HEK293 (cell line): ENCODE data around the gene MED29.

Source experiments
- CTCF ChIP-seq: fragments of 450-650 bp; formaldehyde crosslinking; IDR thresholded peaks from 2 replicates; pipeline ENCODE4 v1.5.1; 2016; ENCODE audit warnings: missing biosample characterization, missing genetic modification characterization
- KLF10 ChIP-seq: fragments of 450-650 bp; IDR thresholded peaks from 2 replicates; pipeline ENCODE4 v1.5.1; 2018; ENCODE audit warnings: missing biosample characterization, mild to moderate bottlenecking, missing genetic modification characterization
- TCF7L2 ChIP-seq: IDR thresholded peaks from 2 replicates; pipeline ENCODE4 v1.6.1; 2011; ENCODE audit warnings: low read depth, mild to moderate bottlenecking, inconsistent platforms, low read length, moderate library complexity, borderline replicate concordance
- ZBTB1 ChIP-seq: fragments of 450-650 bp; formaldehyde crosslinking; IDR thresholded peaks from 2 replicates; pipeline ENCODE4 v1.5.1; 2016; ENCODE audit warnings: missing biosample characterization, missing genetic modification characterization
- ZBTB49 ChIP-seq: fragments of 450-650 bp; formaldehyde crosslinking; IDR thresholded peaks from 2 replicates; pipeline ENCODE4 v1.5.1; 2016; ENCODE audit warnings: missing biosample characterization, missing genetic modification characterization, low read depth
- ZNF10 ChIP-seq: fragments of 450-650 bp; formaldehyde crosslinking; IDR thresholded peaks from 2 replicates; pipeline ENCODE4 v1.5.1; 2017; ENCODE audit warnings: missing biosample characterization, missing genetic modification characterization
- ZNF174 ChIP-seq: fragments of 450-650 bp; formaldehyde crosslinking; IDR thresholded peaks from 2 replicates; pipeline ENCODE4 v1.5.0; 2017; ENCODE audit warnings: missing biosample characterization, mild to moderate bottlenecking, missing genetic modification characterization
- ZNF274 ChIP-seq, 2 experiments: fragments of 200-500 bp in 1 of 2; fragments of 450-650 bp in 1 of 2; sonication (Bioruptor generic) in 1 of 2; formaldehyde crosslinking in 1 of 2; IDR thresholded peaks; 2 replicates each; pipeline versions ENCODE4 v1.5.1 to v1.6.1; 2014 to 2016; ENCODE audit warnings: borderline replicate concordance in 1 of 2, inconsistent platforms in 1 of 2, low read length in 1 of 2, missing biosample characterization in 1 of 2, missing genetic modification characterization in 1 of 2
- ZNF280C ChIP-seq: fragments of 450-650 bp; formaldehyde crosslinking; IDR thresholded peaks from 2 replicates; pipeline ENCODE4 v1.5.1; 2016; ENCODE audit warnings: missing biosample characterization, missing genetic modification characterization
- ZNF530 ChIP-seq: fragments of 450-650 bp; formaldehyde crosslinking; IDR thresholded peaks from 2 replicates; pipeline ENCODE4 v1.5.1; 2016; ENCODE audit warnings: low read depth, missing biosample characterization, missing genetic modification characterization
- ZNF785 ChIP-seq: fragments of 450-650 bp; formaldehyde crosslinking; IDR thresholded peaks from 2 replicates; pipeline ENCODE4 v1.5.1; 2016; ENCODE audit warnings: missing biosample characterization, missing genetic modification characterization

GRCh38 chr19:39403331-39404312, 12.4 kb downstream of the MED29 start:
- peak; percentile 50; the same call in 1 of the 2 replicates for TF ChIP-seq ZBTB1
- TF ChIP-seq ZNF530 (tag by site-specific recombination) = no peak
- TF ChIP-seq CTCF = no peak
- no peak for TF ChIP-seq ZBTB49 (tag by site-specific recombination)
- no peak for TF ChIP-seq ZNF280C
- TF ChIP-seq ZNF10 (tag by site-specific recombination) = 0 out of 2 replicates have a peak, but pooled peaks have one; percentile 18
- no peak for TF ChIP-seq ZNF274 (IDR thresholded peaks at IDR 0.05; ENCODE audit: low read length)
- no peak for TF ChIP-seq ZNF274 (tag by site-specific recombination; IDR thresholded peaks at IDR 0.05; ENCODE audit: borderline replicate concordance)
- peak; percentile 71; the same call in 1 of the 2 replicates for TF ChIP-seq KLF10
- TF ChIP-seq ZNF174 = no peak
- no peak for TF ChIP-seq TCF7L2
- TF ChIP-seq ZNF785 (tag by site-specific recombination) = no peak
